Spleen (tissue), 7 donors: Measurements from ENCODE around the gene DCN.
"Not testable (repeated sequence)": the region's sequence is repeated elsewhere in the genome, so short reads cannot be mapped to it uniquely, and the experiment has no call there.

Experiments used
- CTCF ChIP-seq, 11 experiments: fragments of 200-600 bp in 7 of 11; fragments of 450-650 bp in 4 of 11; sonication (generic) in 4 of 11; IDR thresholded peaks in 8 of 11; conservative IDR thresholded peaks in 3 of 11; 1 replicate in 7 of 11; 2 replicates in 4 of 11; pipeline versions ENCODE4 v1.4.0 to v1.8.0; 2016 to 2021; ENCODE audit warnings: antibody characterized with exemption in 11 of 11, inconsistent platforms in 4 of 11, mild to moderate bottlenecking in 1 of 11
- POLR2A ChIP-seq, 3 donors: fragments of 450-650 bp; IDR thresholded peaks; one replicate each; pipeline ENCODE4 v1.5.1; 2017; ENCODE audit warnings: antibody characterized with exemption in 3 of 3, mild to moderate bottlenecking in 1 of 3
- POLR2AphosphoS5 ChIP-seq, 3 donors: sonication (generic); formaldehyde crosslinking; IDR thresholded peaks; one replicate each; pipeline ENCODE4 v1.5.1; 2017; ENCODE audit warnings: antibody characterized with exemption in 3 of 3
- donor health status: DM: no; HTN: no; CAD: no; lungs with moderate emphysema.
- donor health status: DM: no; HTN: no; CAD: no.
- donor health status: DM: no; HTN: no; CAD: no.

GRCh38 chr12:91207301-91207700 lies 24.7 kb upstream of the DCN start:
- TF ChIP-seq POLR2AphosphoS5 (IDR thresholded peaks at IDR 0.05); CTCF (IDR thresholded peaks at IDR 0.05 in 8 of 11, conservative IDR thresholded peaks at IDR 0.05 in 3 of 11); POLR2A (IDR thresholded peaks at IDR 0.05): not testable (repeated sequence)
